SH-SY5Y (cell line): ENCODE results near the gene LHX5.

Experiments used
- GATA2 ChIP-seq: IDR thresholded peaks from 2 replicates; pipeline ENCODE4 v1.6.1; 2011; ENCODE audit warnings: mild to moderate bottlenecking, low read depth, low read length
- GATA3 ChIP-seq: IDR thresholded peaks from 2 replicates; pipeline ENCODE4 v1.6.1; 2011; ENCODE audit warnings: low read depth, mild to moderate bottlenecking, low read length, moderate library complexity

DNA sequence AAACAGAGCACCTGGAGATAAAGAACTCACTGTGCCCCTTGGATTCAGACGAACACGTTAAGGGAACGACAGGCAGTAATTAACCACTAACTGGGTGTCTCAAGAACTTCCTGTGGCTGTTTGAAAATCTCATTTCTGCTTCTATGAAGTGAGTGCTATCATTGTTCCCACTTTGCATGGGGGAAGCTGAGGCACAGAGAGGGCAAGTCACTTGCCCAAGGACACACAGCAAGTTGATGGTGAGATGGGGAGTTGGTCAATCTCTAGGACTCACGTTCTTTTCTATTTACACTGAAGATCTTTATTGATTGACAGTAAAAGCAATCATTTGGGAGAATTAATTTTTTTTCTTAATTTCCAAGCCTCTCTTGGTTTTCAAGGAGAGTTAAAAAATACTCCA lies 26.8 kb upstream of the LHX5 start:
- TF ChIP-seq GATA2 (no peak), GATA3 (no peak)
